HepG2 (cell line): ENCODE data around the gene PAIP2. TPM values are rescaled to one million over a fixed set of nuclear protein-coding genes. Genes with fewer than 3 reads are reported as not detected.

Experiments
- CSRNP1 ChIP-seq: sonication (generic); formaldehyde crosslinking; IDR thresholded peaks from 2 replicates; pipeline ENCODE4 v1.8.1; 2023; ENCODE audit warnings: mild to moderate bottlenecking, missing genetic modification reagents
- DMTF1 ChIP-seq: sonication (generic); formaldehyde crosslinking; IDR thresholded peaks from 2 replicates; pipeline ENCODE4 v1.4.0; 2020; ENCODE audit warnings: mild to moderate bottlenecking, missing genetic modification reagents
- FLYWCH1 ChIP-seq: sonication (generic); formaldehyde crosslinking; IDR thresholded peaks from 2 replicates; pipeline ENCODE4 v1.8.1; 2023; ENCODE audit warnings: mild to moderate bottlenecking, missing genetic modification reagents
- HIC2 ChIP-seq: sonication (generic); formaldehyde crosslinking; IDR thresholded peaks from 2 replicates; pipeline ENCODE4 v1.9.0; 2022; ENCODE audit warnings: low read depth, missing genetic modification reagents
- IRX3 ChIP-seq: sonication (generic); formaldehyde crosslinking; IDR thresholded peaks from 2 replicates; pipeline ENCODE4 v1.8.1; 2023; ENCODE audit warnings: mild to moderate bottlenecking, low read depth, missing genetic modification reagents, borderline replicate concordance
- KDM1A ChIP-seq: IDR thresholded peaks from 2 replicates; pipeline ENCODE4 v1.6.1; 2016; ENCODE audit warnings: missing compliant biosample characterization
- KDM5A ChIP-seq: fragments of 200-600 bp; sonication (generic); IDR thresholded peaks from 2 replicates; pipeline ENCODE4 v1.7.0; 2018; ENCODE audit warnings: antibody characterized with exemption, mild to moderate bottlenecking, low read length, borderline replicate concordance
- MYC ChIP-seq: sonication (generic); formaldehyde crosslinking; IDR thresholded peaks from 2 replicates; pipeline ENCODE4 v1.9.0; 2021; ENCODE audit warnings: missing genetic modification reagents, borderline replicate concordance
- NFE2L2 ChIP-seq: fragments of 150-350 bp; IDR thresholded peaks from 2 replicates; pipeline ENCODE4 v1.6.1; 2014; ENCODE audit warnings: low read length
- PATZ1 ChIP-seq: sonication (generic); formaldehyde crosslinking; IDR thresholded peaks from 2 replicates; pipeline ENCODE4 v1.4.0; 2020; ENCODE audit warnings: missing genetic modification reagents
- PRMT3 ChIP-seq: sonication (generic); formaldehyde crosslinking; IDR thresholded peaks from 2 replicates; pipeline ENCODE4 v1.8.1; 2022; ENCODE audit warnings: low read depth, mild to moderate bottlenecking, moderate library complexity, missing genetic modification reagents, borderline replicate concordance
- RELA ChIP-seq: sonication (generic); formaldehyde crosslinking; IDR thresholded peaks from 2 replicates; pipeline ENCODE4 v1.4.0; 2020; ENCODE audit warnings: missing genetic modification reagents
- RFXAP ChIP-seq: sonication (generic); formaldehyde crosslinking; IDR thresholded peaks from 2 replicates; pipeline ENCODE4 v1.4.0; 2020; ENCODE audit warnings: missing genetic modification reagents, borderline replicate concordance
- SOX13 ChIP-seq, 3 experiments: fragments of 450-650 bp in 1 of 3; sonication (generic) in 1 of 3; formaldehyde crosslinking in 1 of 3; IDR thresholded peaks in 2 of 3; conservative IDR thresholded peaks in 1 of 3; 2 replicates each; pipeline versions ENCODE4 v1.5.0 to v1.6.1; 2016 to 2020; ENCODE audit warnings: antibody characterized with exemption in 1 of 3, mild to moderate bottlenecking in 1 of 3, missing compliant biosample characterization in 1 of 3, missing genetic modification reagents in 1 of 3, moderate library complexity in 1 of 3
- ZBED4 ChIP-seq: sonication (generic); formaldehyde crosslinking; IDR thresholded peaks from 2 replicates; pipeline ENCODE4 v1.4.0; 2020; ENCODE audit warnings: missing genetic modification reagents, borderline replicate concordance
- ZNF460 ChIP-seq: sonication (generic); formaldehyde crosslinking; IDR thresholded peaks from 2 replicates; pipeline ENCODE4 v1.5.1; 2020; ENCODE audit warnings: missing genetic modification reagents, mild to moderate bottlenecking, borderline replicate concordance
- ZNF570 ChIP-seq: sonication (generic); formaldehyde crosslinking; IDR thresholded peaks from 2 replicates; pipeline ENCODE4 v1.4.0; 2020; ENCODE audit warnings: mild to moderate bottlenecking, missing genetic modification reagents, borderline replicate concordance
- ZNF724P ChIP-seq: sonication (generic); formaldehyde crosslinking; IDR thresholded peaks from 2 replicates; pipeline ENCODE4 v1.8.0; 2022; ENCODE audit warnings: missing genetic modification reagents, borderline replicate concordance
- polyA plus RNA-seq, 8 experiments: library from polyadenylated mRNA; depleted of rRNA in 3 of 8; stranded (reverse) in 7 of 8; unstranded in 1 of 8; fragments of >200 nt; fragmentation: Illumina TruSeq in 4 of 8; extraction: Trizol in 4 of 8; gene quantifications; 2 replicates each; pipeline versions ENCODE4 v1.2.1 to v1.2.3, GENCODE V29; 2011 to 2016; ENCODE audit warnings: low read depth in 4 of 8, missing spikeins in 1 of 8, mixed read lengths in 1 of 8; ENCODE audit not compliant: insufficient read depth in 1 of 8
- total RNA-seq, 5 experiments: library from RNA; depleted of rRNA; stranded (reverse); fragments of >200 nt; fragmentation: Illumina TruSeq; extraction: Trizol; gene quantifications; 2 replicates each; pipeline ENCODE4 v1.2.3, GENCODE V29; 2016; ENCODE audit warnings: low read depth in 1 of 5

The PAIP2 gene
- total and polyA plus RNA-seq, 2 of the 13 experiments (the other 11 are each of a cell fraction or from before 2014, with no cell fraction given): 61.5 to 76.3 TPM

- no peak for TF ChIP-seq ZNF570 (CRISPR knock-in tag)
- 0 out of 2 replicates have a peak, but pooled peaks have one; percentile 9 for TF ChIP-seq PATZ1 (CRISPR knock-in tag)
- no peak for TF ChIP-seq SOX13 (IDR thresholded peaks at IDR 0.05)
- no peak for TF ChIP-seq SOX13 (CRISPR knock-in tag; conservative IDR thresholded peaks at IDR 0.05 in 1 of 2, IDR thresholded peaks at IDR 0.05 in 1 of 2)
- no peak for TF ChIP-seq CSRNP1
- no peak for TF ChIP-seq PRMT3
- no peak for TF ChIP-seq MYC (CRISPR knock-in tag)
- TF ChIP-seq ZNF724P (CRISPR knock-in tag): no peak
- TF ChIP-seq RELA: no peak
- TF ChIP-seq ZBED4 (CRISPR knock-in tag): no peak
- TF ChIP-seq ZNF460 (CRISPR knock-in tag): no peak
- TF ChIP-seq RFXAP: no peak
- TF ChIP-seq NFE2L2: no peak
- TF ChIP-seq DMTF1: no peak
- no peak for TF ChIP-seq KDM5A
- TF ChIP-seq FLYWCH1: no peak
- TF ChIP-seq KDM1A (CRISPR knock-in tag): no peak
- TF ChIP-seq IRX3 (CRISPR knock-in tag): no peak
- TF ChIP-seq HIC2 (CRISPR knock-in tag): no peak
These were observed 44.4 kb downstream of the PAIP2 start (continued) for GRCh38 chr5:139386050-139386438.
